OCI-M1 (cell line): ENCODE data around the gene MRPL57.
"Not testable (repeated sequence)": the region's sequence is repeated elsewhere in the genome, so short reads cannot be mapped to it uniquely, and the experiment has no call there.

ENCODE experiments used
- DNase-seq: peaks from one replicate; lab custom pipeline; 2025; lab: John Stamatoyannopoulos, UW

MRPL57 gene

GRCh38 chr13:21197606-21198225, 21.3 kb downstream of the MRPL57 start:
- DNase-seq, result not testable (repeated sequence)

- not testable (repeated sequence) for DNase-seq
Measured at GRCh38 chr13:21198391-21198790, 21.9 kb downstream of the MRPL57 start.

- not testable (repeated sequence) for DNase-seq
Measured at GRCh38 chr13:21201456-21202190, 25.2 kb downstream of the MRPL57 start.

- no peak for DNase-seq
Measured at GRCh38 chr13:21202767-21203531, 26.5 kb downstream of the MRPL57 start.

- no peak for DNase-seq
Measured at GRCh38 chr13:21208652-21209154, 32.2 kb downstream of the MRPL57 start.

DNA sequence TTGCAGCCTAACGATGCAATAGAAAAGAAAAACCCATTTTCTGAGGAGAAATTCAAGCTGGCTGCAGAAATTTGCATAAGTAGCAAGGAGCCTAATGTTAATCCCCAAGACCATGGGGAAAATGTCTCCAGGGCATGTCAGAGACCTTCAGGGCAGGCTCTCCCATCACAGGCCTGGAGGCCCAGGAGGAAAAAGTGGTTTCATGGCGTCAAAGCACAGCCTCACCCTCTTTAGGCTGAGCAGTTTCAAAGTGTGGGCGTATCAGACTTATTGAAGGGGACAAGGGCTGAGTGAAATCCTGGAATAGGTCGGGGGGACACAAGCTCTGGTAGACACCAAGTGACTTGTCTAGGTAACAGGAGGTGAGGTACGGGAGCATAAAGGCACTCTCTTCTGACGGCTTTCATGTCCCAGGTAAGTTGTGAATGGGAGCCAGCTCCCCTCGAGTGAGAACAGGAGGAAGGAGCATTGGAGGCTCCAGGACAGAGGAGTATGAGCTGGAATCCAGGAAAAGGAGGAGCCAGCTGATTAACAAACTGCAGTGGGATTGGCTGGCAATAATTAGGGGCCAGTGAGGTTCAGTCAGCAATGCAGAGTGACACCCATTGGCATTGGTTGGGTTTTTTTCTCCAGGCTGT, 35.8 kb downstream of the MRPL57 start:
- DNase-seq, result no peak

GRCh38 chr13:21215419-21215818, 39.0 kb downstream of the MRPL57 start:
- DNase-seq, result not testable (repeated sequence)

DNA sequence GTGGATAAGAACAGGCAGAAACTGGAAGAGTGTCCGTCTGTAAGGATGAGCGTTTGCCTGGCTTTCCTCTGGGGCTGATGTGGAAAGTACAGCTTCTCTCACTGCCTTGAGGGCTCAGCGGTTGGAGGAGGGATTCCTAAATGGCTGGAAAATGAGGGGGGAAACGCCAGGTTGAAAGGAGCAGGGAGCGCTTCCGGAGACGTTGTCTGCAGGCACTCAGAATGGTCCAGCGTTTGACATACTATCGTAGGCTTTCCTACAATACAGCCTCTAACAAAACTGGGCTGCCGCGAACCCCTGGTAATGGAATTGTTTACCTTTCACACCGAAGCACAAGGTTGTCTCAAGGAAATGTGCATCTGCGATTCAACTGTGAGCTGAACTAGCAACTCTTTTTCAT, 39.9 kb downstream of the MRPL57 start:
- no peak for DNase-seq

- peak; percentile 26 for DNase-seq
Measured at GRCh38 chr13:21218351-21219035, 42.0 kb downstream of the MRPL57 start.

- no peak for DNase-seq
Measured at GRCh38 chr13:21219036-21219381, 42.6 kb downstream of the MRPL57 start.

DNA sequence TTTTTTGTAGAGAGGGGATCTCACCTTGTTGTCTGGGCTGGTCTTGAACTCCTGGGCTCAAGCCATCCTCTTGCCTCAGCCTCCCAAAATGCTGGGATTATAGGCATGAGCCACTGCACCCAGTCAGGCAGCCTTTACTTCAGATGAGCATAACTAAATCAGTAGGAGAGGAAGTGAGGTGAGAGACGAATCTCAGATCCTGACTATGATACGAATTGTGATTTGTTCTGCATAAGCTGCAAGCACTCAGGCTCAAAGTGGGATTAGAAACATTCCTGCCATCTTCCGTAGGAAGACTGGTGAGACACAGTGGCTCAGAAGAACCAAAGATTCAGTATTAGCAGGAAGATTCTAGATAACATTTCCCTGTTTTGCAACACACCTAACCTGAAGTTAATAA, 43.3 kb downstream of the MRPL57 start:
- not testable (repeated sequence) for DNase-seq

GRCh38 chr13:21221268-21221667, 44.8 kb downstream of the MRPL57 start:
- DNase-seq, result no peak

DNA sequence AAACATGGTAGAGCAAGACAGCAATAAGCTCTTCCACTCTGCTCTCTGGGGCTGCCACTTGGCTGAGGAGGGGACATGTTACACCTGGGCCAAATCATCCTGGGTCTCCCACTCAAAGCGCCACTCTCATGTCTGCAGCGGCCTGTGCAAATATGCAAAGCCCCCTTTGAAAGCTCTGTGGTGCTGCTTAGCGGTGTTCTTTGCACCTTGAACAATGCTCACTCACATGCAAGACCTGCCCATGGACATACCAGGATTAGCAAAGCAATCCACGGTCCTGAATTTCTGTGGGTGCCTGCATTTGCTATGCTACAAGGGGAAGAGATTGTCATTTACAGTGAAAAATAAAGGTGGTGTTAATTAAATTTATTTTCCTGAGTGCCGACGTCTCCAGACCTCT, 48.6 kb downstream of the MRPL57 start:
- DNase-seq, result no peak

GRCh38 chr13:21225841-21226581, 49.6 kb downstream of the MRPL57 start:
- DNase-seq, result no peak

DNA sequence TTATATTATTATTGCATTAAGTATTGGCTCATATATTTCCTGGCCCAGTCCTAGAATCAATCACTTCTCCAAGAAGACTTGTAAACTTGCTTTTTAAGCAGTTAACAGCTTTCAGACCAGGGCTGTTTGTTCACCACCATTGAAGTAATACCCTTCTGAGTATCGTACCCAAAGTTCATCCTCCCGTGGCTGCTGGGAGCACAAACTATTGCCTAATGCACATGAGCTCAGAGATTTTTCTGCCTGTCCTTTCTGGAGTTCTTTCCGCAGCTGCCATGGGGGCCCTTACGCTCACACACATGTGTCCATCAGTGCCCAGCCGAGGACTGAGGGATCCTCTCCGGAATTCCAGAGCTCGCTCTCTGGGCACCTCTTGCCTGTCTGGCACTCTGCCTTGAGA, 51.5 kb downstream of the MRPL57 start:
- no peak for DNase-seq
